Measurements from ENCODE around the gene FAM210A. TPM values are rescaled to one million over a fixed set of nuclear protein-coding genes. Genes with fewer than 3 reads are reported as not detected.

The FAM210A gene
- total and polyA plus RNA-seq, 2 of the 4 experiments (the other 2 are of a cell fraction), result 9.8 to 25.3 TPM

DNA sequence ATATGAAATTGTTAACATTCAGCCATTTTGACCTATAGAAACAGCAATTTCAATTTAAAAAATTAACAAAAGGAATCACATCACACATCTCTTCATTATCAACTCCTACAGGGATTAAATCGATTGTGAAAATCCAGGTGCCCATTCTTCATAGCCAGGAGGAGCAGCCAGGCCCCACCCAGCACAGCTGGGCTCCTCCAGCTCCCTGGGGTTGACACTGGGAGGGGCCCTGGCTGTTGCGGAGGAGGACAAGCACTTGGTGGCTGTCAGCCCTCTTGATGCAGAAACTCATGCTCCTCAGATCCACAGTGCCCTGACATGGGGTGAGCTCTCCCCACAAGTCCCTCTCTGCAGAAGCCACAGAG lies 99.8 kb downstream of the FAM210A start:
- H3K9me1 ChIP-seq (ENCODE audit: insufficient read depth, low read length), result no peaks in the 10 kb centered on the region

More for the DNA sequence above, 99.8 kb downstream of the FAM210A start:
- no peak overlapping the region for H4K8ac ChIP-seq (ENCODE audit: low read depth in 2 of 2, low read length in 2 of 2)
- no peak overlapping the region for H2AK9ac ChIP-seq (replicated peaks; ENCODE audit: low read depth, low read length, poor library complexity)
- intact Hi-C loops (cut with micrococcal nuclease) (no loop called here), dilution Hi-C loops (cut with HindIII; ENCODE audit: low sequenced_read_pairs, unreplicated experiment) (no loop called here), in situ Hi-C loops (cut with MboI; ENCODE audit: low sequenced_read_pairs) (loop anchor here (25.0 kb wide), 2 partner anchors 614 to 864 kb away; no protein-coding TSS in a partner anchor)
- no peaks in the 10 kb centered on the region for H3K9me3 ChIP-seq (ENCODE audit: control insufficient read depth, insufficient read depth, low read length)
- no peak overlapping the region for H3K18ac ChIP-seq (ENCODE audit: low read depth, low read length)
- no peaks in the 10 kb centered on the region for H3K79me1 ChIP-seq (ENCODE audit: low read depth in 1 of 2, low read length in 2 of 2)
- no peaks in the 10 kb centered on the region for H3K36me3 ChIP-seq (ENCODE audit: control insufficient read depth, insufficient read depth, low read length)
- H2AK5ac ChIP-seq (ENCODE audit: low read depth, low read length), result no peak overlapping the region
- H2BK5ac ChIP-seq (ENCODE audit: low read depth, low read length, poor library complexity, severe bottlenecking), result no peak overlapping the region
- ChIA-PET POLR2A (ENCODE audit: unreplicated experiment) (no interaction called here), CTCF (interaction anchor here (1.1 kb wide), 1 partner anchor 77 kb away, joined by 3 read pairs; no protein-coding TSS in a partner anchor)
- H3K9ac ChIP-seq (ENCODE audit: low read depth, low read length), result no peak overlapping the region
- H2AFZ ChIP-seq (replicated peaks; ENCODE audit: low read length, poor library complexity), result no peak overlapping the region
- no peak overlapping the region for H3K14ac ChIP-seq (replicated peaks; ENCODE audit: low read depth, low read length)
- H2BK120ac ChIP-seq (ENCODE audit: low read depth, low read length), result no peak overlapping the region
- no peak overlapping the region for H3K56ac ChIP-seq (ENCODE audit: extremely low read depth, insufficient read depth, low read length)
- H3K23ac ChIP-seq (ENCODE audit: low read depth, low read length), result no peak overlapping the region
- H2BK15ac ChIP-seq (ENCODE audit: low read depth, low read length), result no peak overlapping the region
- no peaks in the 10 kb centered on the region for H3K4me1 ChIP-seq (ENCODE audit: control insufficient read depth, insufficient read depth, low read length)
- DNase-seq (no peak), ATAC-seq (ENCODE audit: low read depth) (no peak)
- no peak overlapping the region for H3K4ac ChIP-seq (ENCODE audit: low read depth, low read length)
- BruUV-seq (replicated peaks), result no TSS peak
- H4K20me1 ChIP-seq (ENCODE audit: insufficient read depth, low read length), result no peaks in the 10 kb centered on the region
- no peak overlapping the region for H4K5ac ChIP-seq (ENCODE audit: low read depth, low read length)
- H2BK20ac ChIP-seq (ENCODE audit: low read depth, low read length), result no peak overlapping the region
- H4K91ac ChIP-seq (ENCODE audit: insufficient read depth, low read depth, low read length), result no peak overlapping the region
- peaks cover 10% of the 10 kb centered on the region; the same call in 1 of the 2 replicates for H3K27me3 ChIP-seq (ENCODE audit: control insufficient read depth, insufficient read depth, low read length)
- no peak overlapping the region for H3K4me2 ChIP-seq (ENCODE audit: low read depth, low read length)
- no peak overlapping the region for H3K4me3 ChIP-seq (ENCODE audit: insufficient read depth, low read depth, low read length)
- H3K27ac ChIP-seq (ENCODE audit: insufficient read depth, low read length), result no peak overlapping the region
- no peak for TF ChIP-seq BHLHE40 (IDR thresholded peaks at IDR 0.05; ENCODE audit: low read depth, low read length)
- no peak for TF ChIP-seq CHD1 (IDR thresholded peaks at IDR 0.05; ENCODE audit: low read depth, low read length)
- TF ChIP-seq, protein P1, sequence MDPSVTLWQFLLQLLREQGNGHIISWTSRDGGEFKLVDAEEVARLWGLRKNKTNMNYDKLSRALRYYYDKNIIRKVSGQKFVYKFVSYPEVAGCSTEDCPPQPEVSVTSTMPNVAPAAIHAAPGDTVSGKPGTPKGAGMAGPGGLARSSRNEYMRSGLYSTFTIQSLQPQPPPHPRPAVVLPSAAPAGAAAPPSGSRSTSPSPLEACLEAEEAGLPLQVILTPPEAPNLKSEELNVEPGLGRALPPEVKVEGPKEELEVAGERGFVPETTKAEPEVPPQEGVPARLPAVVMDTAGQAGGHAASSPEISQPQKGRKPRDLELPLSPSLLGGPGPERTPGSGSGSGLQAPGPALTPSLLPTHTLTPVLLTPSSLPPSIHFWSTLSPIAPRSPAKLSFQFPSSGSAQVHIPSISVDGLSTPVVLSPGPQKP (IDR thresholded peaks at IDR 0.05; ENCODE audit: borderline replicate concordance, low read depth, low read length), result no peak
- TF ChIP-seq RFX5 (IDR thresholded peaks at IDR 0.05; ENCODE audit: low read depth, low read length), result no peak
- TF ChIP-seq RCOR1 (IDR thresholded peaks at IDR 0.05; ENCODE audit: insufficient replicate concordance, low read length), result no peak
- TF ChIP-seq MXI1 (IDR thresholded peaks at IDR 0.05; ENCODE audit: borderline replicate concordance, low read depth, low read length), result no peak
- WGBS, 2 experiments (ENCODE audit: extremely low coverage in 2 of 2, insufficient read length in 1 of 2), result 60% methylated on average over 1 of the region's 2 CpGs; no CpG with 5 or more reads in 1 of the 2 experiments

Measured in IMR-90 (cell line).